Middle frontal gyrus (tissue), 1 donor: ENCODE results near the gene EBF3.

ENCODE experiments used
- DNase-seq: peaks from one replicate; pipeline ENCODE4 v3.0.0-alpha.2; 2015; ENCODE audit warnings: low spot score; ENCODE audit errors: extremely low spot score

Gene EBF3

GRCh38 chr10:129892548-129893052, 71.5 kb downstream of the EBF3 start:
- DNase-seq: no peak

- DNase-seq: no peak
Measured at GRCh38 chr10:129891806-129892205, 72.3 kb downstream of the EBF3 start.

GRCh38 chr10:129890170-129890569, 73.9 kb downstream of the EBF3 start:
- no peak for DNase-seq

GRCh38 chr10:129888784-129889616, 75.1 kb downstream of the EBF3 start:
- no peak for DNase-seq

- no peak for DNase-seq
Measured at GRCh38 chr10:129887986-129888783, 75.9 kb downstream of the EBF3 start.

- no peak for DNase-seq
Measured at GRCh38 chr10:129887381-129887905, 76.6 kb downstream of the EBF3 start.

- no peak for DNase-seq
Measured at GRCh38 chr10:129886263-129886662, 77.8 kb downstream of the EBF3 start.

- no peak for DNase-seq
Measured at GRCh38 chr10:129885526-129885925, 78.5 kb downstream of the EBF3 start.

- DNase-seq: no peak
Measured at GRCh38 chr10:129884398-129885078, 79.5 kb downstream of the EBF3 start.

GRCh38 chr10:129883626-129884397, 80.3 kb downstream of the EBF3 start:
- DNase-seq: no peak

- no peak for DNase-seq
Measured at GRCh38 chr10:129883029-129883428, 81.0 kb downstream of the EBF3 start.

- no peak for DNase-seq
Measured at GRCh38 chr10:129882291-129883010, 81.6 kb downstream of the EBF3 start.

GRCh38 chr10:129881641-129882040, 82.4 kb downstream of the EBF3 start:
- no peak for DNase-seq

- no peak for DNase-seq
Measured at GRCh38 chr10:129880191-129880870, 83.7 kb downstream of the EBF3 start.

GRCh38 chr10:129879655-129880054, 84.4 kb downstream of the EBF3 start:
- no peak for DNase-seq

- DNase-seq: no peak
Measured at GRCh38 chr10:129878835-129879234, 85.2 kb downstream of the EBF3 start.

GRCh38 chr10:129877773-129878371, 86.2 kb downstream of the EBF3 start:
- DNase-seq: no peak

GRCh38 chr10:129876838-129877237, 87.2 kb downstream of the EBF3 start:
- no peak for DNase-seq
